GM12878 (cell line): ENCODE results near the gene LFNG. TPM values are rescaled to one million over a fixed set of nuclear protein-coding genes. Genes with fewer than 3 reads are reported as not detected.
A peak's percentile ranks its signal among the peaks of the same experiment; 100 is the strongest.

Experiments
- ATAC-seq: fragments of 200-7000 bp; cut with Tn5 transposase; 3 replicates; pipeline ENCODE4 v1.9.1; 2020; ENCODE audit warnings: mild to moderate bottlenecking, moderate library complexity
- BruUV-seq: library from RNA; stranded (reverse); fragments of 400-500 nt; replicated peaks from 2 replicates; lab custom pipeline; 2021; lab: Mats Ljungman, UMichigan
- CTCF ChIA-PET: fragments of 300-600 bp; sonication (Branson Sonifier 250); formaldehyde crosslinking; extraction: SDS; loops from one replicate; lab custom pipeline; 2021; ENCODE audit warnings: inconsistent platforms; lab: Yijun Ruan, JAX
- POLR2A ChIA-PET: fragments of 350-600 bp; formaldehyde crosslinking; extraction: SDS; loops from one replicate; lab custom pipeline; 2021; ENCODE audit warnings: inconsistent platforms; lab: Charles Lee
- RAD21 ChIA-PET: fragments of 300-600 bp; sonication (Branson Sonifier 250); formaldehyde crosslinking; loops from one replicate; lab custom pipeline; 2023; ENCODE audit warnings: antibody characterized with exemption; ENCODE audit not compliant: unreplicated experiment; lab: Charles Lee
- SMC1A ChIA-PET: fragments of 300-600 bp; sonication (Branson Sonifier 250); formaldehyde crosslinking; loops from one replicate; lab custom pipeline; 2023; ENCODE audit not compliant: unreplicated experiment, uncharacterized antibody; lab: Charles Lee
- DNase-seq: peaks from one replicate; pipeline ENCODE4 v3.0.0-alpha.2; 2011; ENCODE audit warnings: low read depth, low spot score
- FAIRE-seq: peaks from 3 replicates; lab custom pipeline; 2011; peaks lifted over from hg19 to GRCh38; lab: Jason Lieb, UNC
- H2AFZ ChIP-seq: 2 replicates; pipeline ENCODE4 v1.6.0; 2011; ENCODE audit warnings: low read depth, low read length, control low read depth; ENCODE audit not compliant: control insufficient read depth
- H3K27ac ChIP-seq: 2 replicates; pipeline ENCODE4 v1.5.1; 2011; ENCODE audit warnings: control low read depth; ENCODE audit not compliant: control insufficient read depth, insufficient read depth
- H3K27me3 ChIP-seq, 2 experiments: replicated peaks in 1 of 2; 2 replicates each; pipeline versions ENCODE4 v1.6.0 to v1.6.1; 2011; ENCODE audit warnings: low read length in 1 of 2; ENCODE audit not compliant: control insufficient read depth in 2 of 2, insufficient read depth in 2 of 2
- H3K36me3 ChIP-seq, 2 experiments: 2 replicates each; pipeline ENCODE4 v1.5.1; 2011; ENCODE audit warnings: low read length in 1 of 2; ENCODE audit not compliant: control insufficient read depth in 2 of 2, insufficient read depth in 2 of 2
- H3K4me1 ChIP-seq: 2 replicates; pipeline ENCODE4 v1.6.1; 2011; ENCODE audit warnings: mild to moderate bottlenecking, low read length, moderate library complexity, mixed read lengths; ENCODE audit not compliant: control insufficient read depth, insufficient read depth
- H3K4me2 ChIP-seq: 2 replicates; pipeline ENCODE4 v1.6.0; 2011; ENCODE audit warnings: control low read depth; ENCODE audit not compliant: control insufficient read depth, insufficient read depth
- H3K4me3 ChIP-seq: fragments of 200-600 bp; sonication (generic); 2 replicates; pipeline ENCODE4 v1.5.1; 2016
- H3K79me2 ChIP-seq: 2 replicates; pipeline ENCODE4 v1.6.0; 2011; ENCODE audit warnings: low read length; ENCODE audit not compliant: control insufficient read depth, insufficient read depth
- H3K9ac ChIP-seq: 2 replicates; pipeline ENCODE4 v1.8.0; 2011; ENCODE audit warnings: low read length, control low read depth, mixed read lengths; ENCODE audit not compliant: control insufficient read depth, insufficient read depth
- H3K9me3 ChIP-seq: replicated peaks from 3 replicates; pipeline ENCODE4 v1.5.1; 2011; ENCODE audit warnings: mild to moderate bottlenecking, low read length; ENCODE audit not compliant: control insufficient read depth, insufficient read depth
- H4K20me1 ChIP-seq: 2 replicates; pipeline ENCODE4 v1.6.0; 2011; ENCODE audit not compliant: control insufficient read depth, insufficient read depth
- BCL3 ChIP-seq: IDR thresholded peaks from 2 replicates; pipeline ENCODE4 v1.6.1; 2011; ENCODE audit warnings: borderline replicate concordance, low read depth, mild to moderate bottlenecking, moderate library complexity, low read length; ENCODE audit not compliant: insufficient read depth, poor library complexity, severe bottlenecking
- CBX5 ChIP-seq: sonication (generic); IDR thresholded peaks from 2 replicates; pipeline ENCODE4 v1.6.1; 2016; ENCODE audit warnings: low read depth, moderate library complexity, mild to moderate bottlenecking, inconsistent platforms
- CHD1 ChIP-seq: IDR thresholded peaks from 2 replicates; pipeline ENCODE4 v1.6.1; 2012; ENCODE audit warnings: low read depth, low read length, improper control_type of control experiment
- CTCF ChIP-seq, 3 experiments: IDR thresholded peaks in 2 of 3; conservative IDR thresholded peaks in 1 of 3; 2 replicates each; pipeline ENCODE4 v1.5.1; 2011; ENCODE audit warnings: low read depth in 3 of 3, low read length in 3 of 3, mild to moderate bottlenecking in 3 of 3, control low read depth in 2 of 3, moderate library complexity in 2 of 3, inconsistent platforms in 1 of 3, mixed read lengths in 1 of 3; ENCODE audit not compliant: control insufficient read depth in 2 of 3, insufficient read depth in 1 of 3; ENCODE audit errors: extremely low read depth in 1 of 3
- NFIC ChIP-seq: IDR thresholded peaks from 2 replicates; pipeline ENCODE4 v1.6.1; 2012; ENCODE audit warnings: low read depth, mild to moderate bottlenecking, inconsistent platforms, low read length, moderate library complexity
- NR2C1 ChIP-seq: fragments of 450-650 bp; IDR thresholded peaks from 2 replicates; pipeline ENCODE4 v1.6.1; 2017; ENCODE audit warnings: antibody characterized with exemption, mild to moderate bottlenecking, moderate library complexity
- NRF1 ChIP-seq: conservative IDR thresholded peaks from 2 replicates; pipeline ENCODE4 v1.6.1; 2011; ENCODE audit warnings: mild to moderate bottlenecking, low read depth, low read length, improper control_type of control experiment
- PML ChIP-seq: IDR thresholded peaks from 2 replicates; pipeline ENCODE4 v1.6.1; 2012; ENCODE audit warnings: low read length, inconsistent platforms
- RCOR1 ChIP-seq: conservative IDR thresholded peaks from 2 replicates; pipeline ENCODE4 v1.6.1; 2012; ENCODE audit warnings: low read depth, low read length, improper control_type of control experiment
- REST ChIP-seq: IDR thresholded peaks from 2 replicates; pipeline ENCODE4 v1.6.1; 2012; ENCODE audit warnings: mild to moderate bottlenecking, low read depth, low read length
- SMAD5 ChIP-seq: IDR thresholded peaks from 2 replicates; pipeline ENCODE4 v1.6.1; 2016; ENCODE audit warnings: antibody characterized with exemption, low read depth
- TCF3 ChIP-seq: IDR thresholded peaks from 2 replicates; pipeline ENCODE4 v1.6.1; 2012; ENCODE audit warnings: low read depth, mild to moderate bottlenecking, low read length, borderline replicate concordance; ENCODE audit not compliant: insufficient read depth
- USF2 ChIP-seq: IDR thresholded peaks from 2 replicates; pipeline ENCODE4 v1.6.1; 2011; ENCODE audit warnings: low read depth, low read length, improper control_type of control experiment, borderline replicate concordance
- WGBS: methylation state at CpG from one replicate; pipeline ENCODE4 v1.1.6; 2016; ENCODE audit warnings: low lambda C conversion rate; ENCODE audit not compliant: insufficient replicate concordance, insufficient coverage; ENCODE audit errors: missing lambda C conversion rate; 5-methylcytosine and 5-hydroxymethylcytosine counted together
- in situ Hi-C: fragments of 300-500 bp; cut with MboI; formaldehyde crosslinking; loops from 9 replicates; pipeline ENCODE4 v1.14.3; 2018; ENCODE audit warnings: mixed read lengths
- intact Hi-C: fragments of 100-400 bp; cut with micrococcal nuclease; formaldehyde crosslinking; loops from one replicate; pipeline ENCODE4 v1.14.2; 2022; ENCODE audit not compliant: unreplicated experiment
- polyA plus RNA-seq, 11 experiments: library from polyadenylated mRNA; depleted of rRNA in 4 of 11; unstranded in 6 of 11; stranded (reverse) in 5 of 11; fragments of >200 nt; fragmentation: Nextera tagmentation in 4 of 11; fragmentation: Illumina TruSeq in 1 of 11; extraction: Ambion mirVana in 4 of 11; extraction: Trizol in 1 of 11; gene quantifications; 1 replicate in 1 of 11; 2 replicates in 10 of 11; pipeline versions ENCODE4 v1.2.1 to v1.2.3, GENCODE V29; 2011 to 2016; ENCODE audit warnings: inconsistent platforms in 2 of 11, missing spikeins in 2 of 11, low read depth in 1 of 11
- total RNA-seq, 4 experiments: library from RNA; depleted of rRNA in 3 of 4; stranded (reverse); fragments of >200 nt in 3 of 4; fragmentation: Illumina TruSeq in 1 of 4; extraction: Trizol in 1 of 4; gene quantifications; 2 replicates each; pipeline versions ENCODE4 v1.2.1 to v1.2.3, GENCODE V29; 2013 to 2021

The LFNG gene
- total and polyA plus RNA-seq, 10 of the 15 experiments (the other 5 are each of a cell fraction or from before 2014, with no cell fraction given): 0.09 to 0.68 (median 0.33) TPM; not detected in 2

GRCh38 chr7:2546776-2547586 lies 27.4 kb downstream of the LFNG start (continued):
- peak; percentile 57; the same call in 1 of the 2 replicates for TF ChIP-seq REST

GRCh38 chr7:2551418-2551817 lies 31.8 kb downstream of the LFNG start:
- DNase-seq (no peak), ATAC-seq (no peak), FAIRE-seq (no peak)
- peaks cover 4 to 6% of the 10 kb centered on the region in 2 experiments for H3K36me3 ChIP-seq
- H3K9me3 ChIP-seq: no peaks in the 10 kb centered on the region
- H3K27me3 ChIP-seq: no peaks in the 10 kb centered on the region
- no peak overlapping the region for H3K27ac ChIP-seq
- H3K4me2 ChIP-seq: no peak overlapping the region
- TF ChIP-seq PML: no peak
- TF ChIP-seq CBX5: no peak
- no peak for TF ChIP-seq SMAD5
- no peak for TF ChIP-seq USF2
- TF ChIP-seq TCF3: no peak
- TF ChIP-seq NFIC: no peak
- no peak for TF ChIP-seq BCL3
- TF ChIP-seq CTCF (IDR thresholded peaks at IDR 0.05 in 2 of 3, conservative IDR thresholded peaks at IDR 0.05 in 1 of 3; ENCODE audit: control insufficient read depth in 2 of 3, extremely low read depth in 1 of 3, insufficient read depth in 1 of 3, low read depth in 3 of 3, low read length in 3 of 3): no peak
- no peak for TF ChIP-seq NRF1
- no peak for TF ChIP-seq CHD1
- no peak for TF ChIP-seq NR2C1
- no peak for TF ChIP-seq RCOR1
- no peak overlapping the region for H2AFZ ChIP-seq
- no peaks in the 10 kb centered on the region for H4K20me1 ChIP-seq
- ChIA-PET RAD21 (interaction anchor here (0.6 kb wide), 1 partner anchor 15 kb away, joined by 3 read pairs; no protein-coding TSS in a partner anchor), CTCF (interaction anchor here (0.5 to 1.0 kb wide), 3 partner anchors 14 to 203 kb away, joined by 3 read pairs; no protein-coding TSS in a partner anchor), SMC1A (interaction anchor here (0.6 to 1.5 kb wide), 3 partner anchors 21 to 35 kb away, joined by 3 to 7 read pairs (median 3); no protein-coding TSS in a partner anchor), POLR2A (interaction anchor here (0.6 kb wide), 1 partner anchor 15 kb away, joined by 3 read pairs; no protein-coding TSS in a partner anchor)
- peaks cover 18% of the 10 kb centered on the region for H3K79me2 ChIP-seq
- BruUV-seq: no TSS peak
- intact Hi-C loops: no loop called here
- H3K4me1 ChIP-seq: peaks cover 7% of the 10 kb centered on the region
- no peak overlapping the region for H3K4me3 ChIP-seq
- no peak overlapping the region for H3K9ac ChIP-seq
- in situ Hi-C loops: no loop called here
- 98% methylated on average over 6 of the region's 8 CpGs for WGBS
